SH-SY5Y (cell line): ENCODE measurements around the gene SMC4.

Experiments
- GATA2 ChIP-seq: IDR thresholded peaks from 2 replicates; pipeline ENCODE4 v1.6.1; 2011; ENCODE audit warnings: mild to moderate bottlenecking, low read depth, low read length
- GATA3 ChIP-seq: IDR thresholded peaks from 2 replicates; pipeline ENCODE4 v1.6.1; 2011; ENCODE audit warnings: low read depth, mild to moderate bottlenecking, low read length, moderate library complexity

The SMC4 gene

DNA sequence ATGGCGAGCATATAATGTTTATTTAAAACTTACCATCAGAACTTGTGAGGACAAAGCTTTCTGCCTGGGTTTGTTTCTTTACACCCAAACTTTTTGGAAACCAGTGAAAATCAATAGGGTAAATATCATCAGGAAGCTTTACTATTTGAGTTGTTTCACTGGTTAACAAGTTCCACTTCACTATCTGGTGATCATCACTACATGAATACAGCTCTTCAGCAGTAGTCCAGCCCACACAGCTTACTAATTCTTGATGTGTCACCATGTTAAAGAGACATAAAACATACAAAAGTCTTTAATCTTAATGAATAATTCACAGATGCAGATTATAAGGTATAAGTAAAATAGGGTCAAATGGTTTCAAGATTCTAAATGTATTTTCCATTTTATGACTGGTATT lies 18.0 kb upstream of the SMC4 start:
- TF ChIP-seq GATA3 (no peak), GATA2 (no peak)

DNA sequence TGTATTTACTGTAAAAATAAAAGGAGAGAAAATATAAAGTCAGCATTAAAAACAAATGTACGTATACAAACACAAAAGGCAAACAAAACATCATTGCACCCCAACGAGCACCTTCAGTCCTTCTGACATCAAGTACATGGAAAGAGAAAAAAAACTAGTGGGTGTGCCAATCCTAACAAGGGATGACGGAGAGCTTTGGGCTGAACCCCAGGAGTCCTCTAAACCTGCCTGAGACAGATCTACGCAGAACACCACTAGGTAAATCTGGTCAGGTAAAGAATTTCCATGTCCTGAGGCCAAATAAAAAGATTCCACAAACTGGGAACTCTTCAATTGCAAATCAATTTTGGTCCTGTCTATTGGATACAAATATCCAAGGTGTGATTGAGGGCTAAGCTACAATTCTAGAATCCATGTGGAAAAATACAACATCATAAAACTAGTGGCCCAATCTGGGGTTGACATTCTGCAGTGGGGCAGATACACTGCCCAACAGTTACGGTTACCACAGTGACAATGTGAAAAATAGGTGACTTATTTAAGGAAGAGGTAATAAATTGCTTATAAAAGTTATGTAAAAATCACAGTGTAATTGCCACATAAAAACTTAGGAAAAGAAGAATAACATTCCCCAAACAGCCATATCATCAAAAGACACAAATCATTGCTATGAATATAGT lies 14.7 kb upstream of the SMC4 start:
- TF ChIP-seq GATA2 (no peak), GATA3 (no peak)

DNA sequence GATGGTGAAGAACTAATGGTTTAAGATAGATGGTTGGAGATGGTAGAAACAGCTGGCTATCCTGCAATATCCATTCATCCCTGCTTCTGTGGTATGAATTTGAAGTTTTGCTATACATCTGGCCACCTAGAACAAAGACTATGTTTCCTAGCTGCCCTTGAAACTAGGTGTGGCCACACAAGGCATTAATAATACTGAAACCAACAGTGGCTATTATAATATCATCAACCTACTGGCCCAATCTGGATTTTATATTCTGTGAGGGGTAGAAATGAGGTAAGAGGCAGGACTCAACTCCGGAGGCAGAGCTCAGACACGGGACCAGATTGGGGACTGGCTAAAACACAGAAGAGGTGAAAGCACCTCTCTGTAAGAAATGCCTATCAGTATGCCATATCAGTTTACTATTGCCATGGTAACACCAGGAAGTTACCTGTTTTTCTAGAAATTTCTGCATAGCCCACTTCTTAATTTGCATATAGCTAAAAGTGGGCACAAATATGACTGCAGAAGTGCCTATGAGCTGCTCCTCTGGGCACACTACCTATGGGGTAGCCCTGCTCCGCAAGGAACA lies 8.8 kb upstream of the SMC4 start:
- TF ChIP-seq GATA3 (no peak), GATA2 (no peak)

DNA sequence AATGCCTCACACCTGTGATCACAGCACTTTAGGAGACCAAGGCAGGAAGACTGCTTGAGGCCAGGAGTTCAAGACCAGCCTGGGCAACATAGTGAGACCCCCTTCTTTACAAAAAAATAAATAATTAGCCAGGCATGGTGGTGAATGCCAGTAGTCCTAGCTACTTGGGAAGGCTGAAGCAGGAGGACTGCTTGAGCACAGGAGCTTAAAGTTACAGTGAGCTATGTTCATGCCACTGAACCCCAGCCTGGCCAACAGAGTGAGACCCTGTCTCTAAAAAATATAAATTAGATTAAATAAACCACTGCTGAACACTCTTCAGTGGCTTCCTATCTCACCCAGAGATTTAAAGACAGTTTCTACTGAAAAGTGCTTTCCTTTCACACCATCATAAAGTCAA lies 6.7 kb upstream of the SMC4 start:
- TF ChIP-seq GATA2: no peak
- no peak for TF ChIP-seq GATA3

DNA sequence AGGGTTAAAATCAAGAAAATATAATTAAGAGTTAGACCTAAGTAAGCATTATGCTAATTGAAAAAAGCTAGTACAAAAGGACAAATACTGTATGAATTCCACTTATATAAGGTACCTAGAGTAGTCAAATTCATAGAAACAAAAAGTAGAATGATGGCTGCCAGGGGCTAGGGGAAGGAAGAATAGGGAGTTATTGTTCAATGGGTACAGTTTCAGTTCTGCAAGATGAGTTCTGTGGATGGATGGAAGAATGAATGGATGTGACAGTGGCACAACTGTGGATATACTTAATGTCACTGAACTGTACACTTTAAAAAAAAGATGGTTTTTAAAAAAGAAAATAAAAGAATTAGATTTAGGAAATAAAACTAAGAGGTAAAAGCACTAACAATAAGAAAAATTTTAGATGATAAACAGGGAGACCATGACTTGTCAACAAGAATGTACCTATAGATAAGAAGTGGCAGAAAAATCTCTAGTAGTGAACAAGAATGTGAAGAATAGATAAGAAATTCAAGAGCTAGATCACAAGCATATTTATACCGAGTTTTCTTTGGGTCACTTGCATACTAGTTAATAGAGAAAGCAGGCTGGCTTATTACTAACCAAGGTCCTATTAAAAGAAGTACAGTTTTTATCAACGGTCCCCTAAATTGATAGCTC lies 6.0 kb upstream of the SMC4 start:
- TF ChIP-seq GATA3 (no peak), GATA2 (no peak)

DNA sequence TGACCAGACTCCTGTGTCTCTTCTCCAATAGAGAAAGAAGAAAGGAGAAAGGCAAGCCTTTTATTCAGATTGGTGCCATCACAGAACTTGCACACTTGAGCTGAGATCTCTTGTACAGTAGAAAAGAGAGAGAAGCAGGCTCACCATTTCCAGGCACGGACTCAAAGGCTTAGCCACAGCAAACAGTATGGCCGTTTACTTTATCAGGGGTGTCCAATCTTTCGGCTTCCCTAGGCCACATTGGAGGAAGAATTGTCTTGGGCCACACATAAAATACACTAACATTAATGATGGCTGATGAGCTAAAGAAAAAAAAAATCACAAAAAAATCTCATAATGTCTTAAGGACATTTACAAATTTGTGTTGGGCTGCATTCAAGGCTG lies 5.4 kb upstream of the SMC4 start:
- no peak for TF ChIP-seq GATA3
- TF ChIP-seq GATA2: no peak

DNA sequence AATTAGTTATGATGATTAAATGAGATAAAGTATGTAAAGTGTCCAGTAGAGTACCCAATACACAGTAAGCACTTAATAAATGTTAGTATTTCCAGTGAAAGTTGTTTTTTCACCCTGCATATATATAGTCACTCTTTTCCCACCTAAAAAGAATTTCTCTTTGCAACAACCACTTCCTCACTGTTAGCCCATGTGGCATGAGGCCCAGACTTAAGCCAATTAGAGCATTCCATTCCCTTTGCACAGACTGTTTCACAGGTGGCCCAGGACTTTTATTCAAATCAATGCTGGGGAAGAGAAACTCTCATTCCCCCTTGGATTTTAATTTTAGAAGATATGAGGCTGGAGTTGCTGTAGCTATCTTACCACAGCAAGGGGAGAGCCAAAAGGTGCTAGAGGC lies 4.2 kb upstream of the SMC4 start:
- TF ChIP-seq GATA3 (no peak), GATA2 (no peak)

DNA sequence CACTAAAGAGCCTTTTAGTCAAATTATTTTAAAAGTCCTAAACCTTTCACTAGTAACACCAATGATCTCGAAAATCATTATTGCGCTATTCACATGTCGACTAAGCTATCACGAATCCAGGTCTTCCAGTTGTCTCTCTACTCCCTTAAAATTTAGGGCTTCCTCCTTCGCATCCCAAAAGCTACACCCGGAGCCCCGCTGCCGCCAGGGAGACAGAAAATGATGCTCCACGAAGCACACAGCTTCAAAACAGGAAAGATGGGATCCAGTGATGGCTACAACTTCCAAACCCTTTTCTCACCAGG lies 678 bp upstream of the SMC4 start:
- TF ChIP-seq GATA3 (no peak), GATA2 (no peak)

DNA sequence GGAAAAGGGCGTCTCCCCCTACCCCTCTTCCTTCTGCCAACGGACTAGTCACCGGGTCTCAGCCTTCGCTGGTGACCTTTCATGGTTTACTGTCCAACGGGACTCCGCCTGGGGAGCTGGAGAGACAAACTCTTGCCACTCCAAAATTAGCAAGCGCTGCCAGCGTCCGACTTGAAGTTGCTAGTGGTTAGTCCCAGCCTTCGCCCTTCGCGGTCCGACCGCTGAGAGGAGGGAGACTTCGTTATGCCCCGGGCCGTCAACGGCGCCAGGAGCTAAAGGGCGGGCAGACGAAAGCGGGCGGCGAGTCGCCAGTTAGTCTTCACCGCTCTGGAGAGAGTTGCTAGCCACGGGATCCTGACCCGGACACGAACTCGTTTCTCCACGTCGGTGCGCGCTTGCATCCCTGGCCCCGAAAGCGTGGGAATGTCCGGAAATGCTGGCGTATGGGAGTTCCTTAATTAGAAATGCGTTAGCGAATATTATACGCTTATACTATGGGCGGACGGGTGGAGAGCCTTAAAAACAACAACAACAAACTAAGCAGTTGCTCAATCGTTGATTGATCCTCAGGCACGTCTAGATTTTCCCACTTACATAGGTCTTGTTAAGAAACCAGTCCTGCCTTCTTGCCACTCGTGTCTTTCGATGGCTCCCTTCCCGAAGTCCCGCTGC lies 716 bp downstream of the SMC4 start:
- TF ChIP-seq GATA3 (no peak), GATA2 (no peak)

DNA sequence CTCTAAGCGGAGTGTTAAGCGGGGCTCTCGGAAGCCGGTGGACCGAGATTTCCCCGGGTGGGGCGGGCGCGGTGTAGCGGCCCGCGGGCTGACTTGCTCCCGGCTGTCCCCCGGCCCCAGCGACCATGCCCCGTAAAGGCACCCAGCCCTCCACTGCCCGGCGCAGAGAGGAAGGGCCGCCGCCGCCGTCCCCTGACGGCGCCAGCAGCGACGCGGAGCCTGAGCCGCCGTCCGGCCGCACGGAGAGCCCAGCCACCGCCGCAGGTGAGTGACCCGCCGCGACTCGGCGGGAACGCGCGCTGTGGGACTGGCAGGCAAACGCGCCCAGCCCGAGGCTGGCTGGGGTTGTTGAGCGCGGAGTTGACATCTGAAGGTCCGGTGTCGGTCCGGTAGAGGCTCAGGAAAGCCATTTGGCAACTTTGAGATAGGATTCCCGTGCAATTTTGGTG lies 1.3 kb downstream of the SMC4 start:
- TF ChIP-seq GATA2 (0 out of 2 replicates have a peak, but pooled peaks have one; percentile 3), GATA3 (no peak)

DNA sequence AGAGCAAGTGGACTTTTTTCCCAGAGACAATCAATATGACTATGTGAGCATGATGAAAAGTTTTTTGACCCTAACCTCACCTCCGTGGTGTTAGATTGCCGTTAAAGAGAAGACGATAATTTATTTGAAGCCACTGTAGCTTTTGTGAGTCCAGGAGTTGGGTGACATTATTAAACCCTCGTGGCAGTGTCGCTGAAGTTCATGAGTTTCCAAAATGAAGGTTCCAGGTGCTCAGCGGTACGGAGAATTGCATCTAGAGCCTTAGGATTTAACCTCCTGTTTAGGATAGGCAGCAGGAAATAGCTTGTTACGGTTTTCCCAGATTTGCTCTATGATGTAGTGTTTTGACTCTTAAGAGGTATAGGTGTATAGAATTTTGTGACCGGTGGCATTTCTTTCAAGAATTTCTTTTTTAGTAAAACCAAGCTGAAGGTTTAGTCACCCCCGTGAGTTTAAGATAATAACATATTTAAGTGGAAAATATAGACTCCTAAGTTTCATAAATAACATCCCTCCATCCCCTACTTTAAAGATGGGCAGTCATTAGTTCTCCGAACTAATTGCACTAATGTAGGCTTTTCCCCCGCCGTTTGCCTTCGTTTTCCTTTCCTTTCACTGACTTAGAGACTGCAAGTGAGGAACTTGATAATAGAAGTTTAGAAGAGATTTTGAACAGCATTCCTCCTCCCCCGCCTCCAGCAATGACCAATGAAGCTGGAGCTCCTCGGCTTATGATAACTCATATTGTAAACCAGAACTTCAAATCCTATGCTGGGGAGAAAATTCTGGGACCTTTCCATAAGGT lies 2.0 kb downstream of the SMC4 start:
- no peak for TF ChIP-seq GATA2
- no peak for TF ChIP-seq GATA3

DNA sequence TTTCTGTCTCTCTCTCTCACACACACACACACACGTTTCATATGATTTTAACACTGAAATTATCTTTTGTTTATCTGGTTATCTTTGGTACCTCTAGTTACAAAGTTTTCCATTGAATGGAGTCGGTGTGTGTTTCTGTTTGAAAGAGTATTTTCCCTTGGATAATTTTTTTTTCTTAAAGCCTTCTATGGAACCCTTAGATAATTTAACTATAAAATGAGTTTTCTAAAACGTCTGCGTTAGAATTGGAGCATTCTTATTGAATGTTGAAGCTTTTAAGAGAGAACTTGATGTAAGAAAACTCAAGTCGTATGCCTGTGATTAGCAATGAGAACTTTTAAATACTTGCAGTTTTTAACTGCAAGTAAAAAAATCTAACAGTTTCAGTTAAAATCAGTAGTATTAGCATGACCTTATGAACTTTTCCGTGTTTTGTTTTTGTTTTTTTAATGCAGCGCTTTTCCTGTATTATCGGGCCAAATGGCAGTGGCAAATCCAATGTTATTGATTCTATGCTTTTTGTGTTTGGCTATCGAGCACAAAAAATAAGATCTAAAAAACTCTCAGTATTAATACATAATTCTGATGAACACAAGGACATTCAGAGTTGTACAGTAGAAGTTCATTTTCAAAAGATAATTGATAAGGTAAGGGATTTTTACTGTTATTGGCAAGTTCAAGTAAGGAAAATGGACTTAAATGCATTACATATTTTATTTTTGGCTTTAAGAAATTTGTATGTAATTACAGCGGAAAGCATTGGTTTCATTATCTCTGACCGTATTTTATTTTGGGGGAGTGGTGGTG lies 3.0 kb downstream of the SMC4 start:
- TF ChIP-seq GATA2 (no peak), GATA3 (no peak)

DNA sequence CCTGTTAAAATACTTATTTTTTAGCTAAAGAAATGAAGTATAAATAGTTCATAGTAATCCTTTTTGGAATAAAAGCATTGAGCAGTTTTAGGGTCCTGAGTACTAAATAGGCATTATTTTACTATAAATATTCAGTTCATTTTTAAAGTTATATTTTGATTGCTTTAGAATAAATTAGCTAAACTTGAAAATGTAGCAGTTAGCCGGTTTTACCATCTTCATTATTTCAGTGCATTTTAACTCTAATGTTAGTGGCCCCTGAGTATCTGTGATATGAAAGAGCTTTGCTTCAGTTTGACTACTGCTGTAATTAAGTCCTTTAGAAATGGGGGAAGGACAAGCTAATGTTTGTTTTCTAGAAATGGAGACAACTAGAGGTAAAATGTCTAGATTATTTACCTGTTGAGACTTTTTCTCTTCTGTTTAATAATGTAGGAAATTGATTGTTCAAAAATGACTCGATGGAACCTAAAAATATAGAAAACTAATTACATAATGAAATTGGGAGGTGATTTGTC lies 3.6 kb downstream of the SMC4 start:
- TF ChIP-seq GATA2 (no peak), GATA3 (no peak)
